NCI-H524 treated with DMSO at 0.1 percent for 48 hours (cell line): Measurements from ENCODE around the gene DYSF.

Experiments
- DNase-seq: peaks from one replicate; lab custom pipeline; 2025; lab: John Stamatoyannopoulos, UW

DYSF gene

GRCh38 chr2:71502941-71503738 lies 49.8 kb downstream of the DYSF start:
- DNase-seq, result no peak

GRCh38 chr2:71503837-71504236 lies 50.5 kb downstream of the DYSF start:
- DNase-seq, result no peak

GRCh38 chr2:71504611-71505010 lies 51.2 kb downstream of the DYSF start:
- no peak for DNase-seq

GRCh38 chr2:71505086-71505769 lies 51.9 kb downstream of the DYSF start:
- DNase-seq, result peak; percentile 39

DNA sequence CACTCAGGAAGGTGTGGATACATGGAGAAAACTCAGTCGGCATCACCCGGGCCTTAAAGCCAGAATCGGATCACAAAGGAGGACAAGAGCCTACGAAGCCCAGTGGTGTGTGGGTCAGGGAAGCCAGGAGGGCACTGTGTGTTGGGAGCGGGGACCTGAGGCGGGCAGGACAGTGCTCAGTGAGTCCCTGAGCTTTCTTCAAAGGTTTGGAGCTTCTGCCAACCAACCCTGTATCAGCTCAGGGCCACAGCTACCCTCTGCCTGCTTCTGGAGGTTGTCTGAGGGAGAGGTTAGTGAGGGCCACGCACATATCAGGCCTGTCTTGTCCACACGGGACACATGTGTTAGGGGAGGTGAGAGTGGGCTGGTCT lies 52.4 kb downstream of the DYSF start:
- DNase-seq, result no peak

GRCh38 chr2:71506222-71507153 lies 53.1 kb downstream of the DYSF start:
- DNase-seq, result no peak

DNA sequence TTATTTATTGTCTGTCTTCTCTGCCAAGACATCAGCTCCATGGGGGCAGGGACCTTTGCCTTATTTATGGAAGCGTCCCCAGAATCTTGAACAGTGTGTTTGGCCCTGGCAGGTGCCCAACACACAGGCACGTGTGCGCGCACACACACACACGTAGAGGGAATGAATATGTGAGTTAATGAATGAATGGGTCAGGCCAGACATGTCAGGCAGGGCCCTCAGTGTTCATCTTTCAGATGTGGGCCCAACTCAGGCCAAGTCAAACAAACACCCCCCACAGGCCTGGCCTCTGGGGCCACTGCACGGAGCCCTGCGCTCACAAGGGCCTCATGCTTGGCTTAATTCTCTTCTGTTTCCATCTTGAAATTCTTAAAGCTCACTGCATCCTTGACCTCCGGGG lies 54.1 kb downstream of the DYSF start:
- DNase-seq, result no peak

- no peak for DNase-seq
These were observed 56.9 kb downstream of the DYSF start for GRCh38 chr2:71510196-71510807.

- no peak for DNase-seq
These were observed 57.6 kb downstream of the DYSF start for GRCh38 chr2:71510938-71511337.

- no peak for DNase-seq
These were observed 58.4 kb downstream of the DYSF start for GRCh38 chr2:71511776-71512175.

GRCh38 chr2:71512386-71512785 lies 59.0 kb downstream of the DYSF start:
- no peak for DNase-seq

- no peak for DNase-seq
These were observed 59.7 kb downstream of the DYSF start for GRCh38 chr2:71513096-71513495.

DNA sequence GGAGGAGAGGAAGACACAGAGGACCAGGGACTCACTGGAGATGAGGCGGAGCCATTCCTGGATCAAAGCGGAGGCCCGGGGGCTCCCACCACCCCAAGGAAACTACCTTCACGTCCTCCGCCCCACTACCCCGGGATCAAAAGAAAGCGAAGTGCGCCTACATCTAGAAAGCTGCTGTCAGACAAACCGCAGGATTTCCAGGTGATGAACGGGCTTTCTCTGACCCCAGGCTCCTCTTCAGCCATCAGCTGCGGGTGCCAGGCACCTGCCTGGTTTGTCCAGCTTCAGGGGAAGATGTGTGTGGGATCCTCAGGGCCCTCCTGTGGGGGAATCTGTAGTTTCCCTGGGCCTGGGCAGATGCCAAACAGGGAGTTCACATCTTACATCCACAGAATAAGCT lies 60.4 kb downstream of the DYSF start:
- no peak for DNase-seq

DNA sequence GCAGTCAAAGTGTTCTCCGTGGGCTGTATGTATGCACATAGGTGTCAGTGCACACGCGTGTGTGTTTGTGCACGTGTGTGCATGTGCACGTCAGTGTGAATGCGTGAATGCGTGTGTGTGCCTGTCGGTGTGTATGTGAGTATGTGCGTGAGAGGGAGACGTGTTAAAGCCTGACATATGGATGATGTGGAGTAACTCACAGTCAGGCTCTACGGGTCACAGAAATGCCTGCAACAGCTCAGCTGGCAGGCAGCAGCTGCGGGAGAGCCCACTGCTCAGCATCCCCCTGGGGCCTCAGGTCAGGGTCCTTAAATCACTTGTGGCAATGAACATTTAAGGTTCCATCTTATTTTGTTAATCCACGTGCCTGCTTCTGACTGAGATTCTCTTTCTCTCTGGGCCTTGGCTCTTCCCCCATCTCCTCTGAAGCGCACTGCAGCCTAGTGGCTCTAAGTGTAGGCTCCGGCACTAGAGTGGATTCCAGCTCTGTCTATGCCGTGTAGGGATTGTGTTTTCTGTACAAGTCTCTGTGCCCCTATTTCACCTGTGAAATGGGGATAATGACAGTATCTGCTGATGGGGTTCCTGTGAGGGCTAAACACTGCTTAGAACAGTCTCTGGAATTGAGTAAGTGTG lies 63.0 kb downstream of the DYSF start:
- DNase-seq, result no peak

- no peak for DNase-seq
These were observed 64.5 kb downstream of the DYSF start for GRCh38 chr2:71517851-71518250.

DNA sequence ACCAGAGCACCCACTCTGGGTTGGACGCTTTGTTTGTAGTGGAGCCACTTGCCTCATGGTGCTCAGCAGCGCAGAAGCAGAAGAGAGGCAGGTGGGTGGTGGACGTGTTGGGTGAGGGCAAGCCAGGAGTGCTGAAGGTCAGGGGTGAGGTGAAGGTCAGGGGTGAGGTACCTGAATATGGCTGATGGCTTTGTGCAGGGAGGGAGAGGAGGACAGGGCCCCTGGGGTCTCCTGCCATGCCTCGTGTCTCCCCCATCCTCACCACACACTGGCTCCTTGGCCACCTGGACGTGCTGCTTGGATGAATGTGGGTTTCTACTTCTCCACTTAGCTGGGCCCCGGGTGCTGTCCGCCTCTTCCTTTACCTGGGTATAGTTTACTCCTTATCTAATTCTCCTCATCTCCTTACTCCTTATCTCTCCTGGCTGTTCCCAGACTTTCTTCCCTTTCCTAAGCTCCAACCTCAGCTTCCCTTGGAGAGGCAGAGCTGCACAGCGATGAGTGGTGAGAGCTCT lies 68.1 kb downstream of the DYSF start:
- no peak for DNase-seq

- no peak for DNase-seq
These were observed 71.1 kb downstream of the DYSF start for GRCh38 chr2:71524476-71524875.

- no peak for DNase-seq
These were observed 72.8 kb downstream of the DYSF start for GRCh38 chr2:71526141-71526540.

DNA sequence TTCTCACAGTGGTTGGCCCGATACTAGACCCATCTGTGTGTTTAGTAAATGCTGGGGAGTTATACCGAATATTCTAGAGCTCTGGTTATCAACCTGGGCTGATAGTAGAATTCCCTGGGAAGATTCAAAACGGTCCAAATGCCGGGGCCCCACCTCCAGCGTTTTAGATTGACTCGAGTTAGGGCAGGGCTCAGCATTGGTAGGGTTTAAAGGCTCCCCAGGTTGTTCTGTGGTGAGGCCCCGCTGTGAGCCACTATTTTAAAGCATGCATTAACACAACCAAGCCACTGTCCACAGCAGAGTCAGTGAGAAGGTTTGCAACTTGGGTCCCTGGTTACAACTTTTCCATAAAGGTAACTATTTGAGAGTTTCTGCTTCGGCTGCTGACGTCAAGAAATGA lies 73.6 kb downstream of the DYSF start:
- DNase-seq, result no peak

- no peak for DNase-seq
These were observed 74.8 kb downstream of the DYSF start for GRCh38 chr2:71528131-71528591.

- DNase-seq, result no peak
These were observed 75.4 kb downstream of the DYSF start for GRCh38 chr2:71528749-71529148.
